ENCODE results near the gene TRIM27.
"Not testable (repeated sequence)": the region's sequence is repeated elsewhere in the genome, so short reads cannot be mapped to it uniquely, and the experiment has no call there.

Gene TRIM27

GRCh38 chr6:28947831-28948270, 24.1 kb upstream of the TRIM27 start:
- Mint-ChIP-seq H3K4me3 (no peak overlapping the region), H3K9me3 (no peaks in the 10 kb centered on the region), H3K27me3 (no peaks in the 10 kb centered on the region), H3K27ac (no peak overlapping the region), H3K4me1 (ENCODE audit: low read depth) (peaks cover 25% of the 10 kb centered on the region), H3K36me3 (ENCODE audit: low read depth) (no peaks in the 10 kb centered on the region)
- no peak for DNase-seq

- Mint-ChIP-seq H3K4me3 (no peak overlapping the region), H3K9me3 (no peaks in the 10 kb centered on the region), H3K36me3 (ENCODE audit: low read depth) (no peaks in the 10 kb centered on the region), H3K4me1 (ENCODE audit: low read depth) (peaks cover 28% of the 10 kb centered on the region), H3K27ac (no peak overlapping the region), H3K27me3 (no peaks in the 10 kb centered on the region)
- DNase-seq: no peak
Measured at GRCh38 chr6:28947067-28947765, 23.4 kb upstream of the TRIM27 start.

GRCh38 chr6:28945349-28945748, 21.6 kb upstream of the TRIM27 start:
- H3K4me3 Mint-ChIP-seq: no peak overlapping the region
- no peak overlapping the region for H3K27ac Mint-ChIP-seq
- H3K27me3 Mint-ChIP-seq: no peaks in the 10 kb centered on the region
- DNase-seq: no peak
- peaks cover 42% of the 10 kb centered on the region for H3K4me1 Mint-ChIP-seq (ENCODE audit: low read depth)
- H3K36me3 Mint-ChIP-seq (ENCODE audit: low read depth): peaks cover 6% of the 10 kb centered on the region
- no peaks in the 10 kb centered on the region for H3K9me3 Mint-ChIP-seq

GRCh38 chr6:28944412-28944865, 20.7 kb upstream of the TRIM27 start:
- peak overlapping the region; percentile 75 for H3K4me3 Mint-ChIP-seq
- peaks cover 6% of the 10 kb centered on the region for H3K36me3 Mint-ChIP-seq (ENCODE audit: low read depth)
- peaks cover 49% of the 10 kb centered on the region for H3K4me1 Mint-ChIP-seq (ENCODE audit: low read depth)
- H3K27ac Mint-ChIP-seq: peak overlapping the region; percentile 94
- H3K27me3 Mint-ChIP-seq: no peaks in the 10 kb centered on the region
- DNase-seq: peak; percentile 82
- no peaks in the 10 kb centered on the region for H3K9me3 Mint-ChIP-seq

GRCh38 chr6:28943557-28944411, 20.0 kb upstream of the TRIM27 start:
- H3K36me3 Mint-ChIP-seq (ENCODE audit: low read depth): peaks cover 6% of the 10 kb centered on the region
- peak; percentile 88 for DNase-seq
- no peaks in the 10 kb centered on the region for H3K27me3 Mint-ChIP-seq
- H3K4me3 Mint-ChIP-seq: peak overlapping the region; percentile 75
- H3K27ac Mint-ChIP-seq: peak overlapping the region; percentile 94
- no peaks in the 10 kb centered on the region for H3K9me3 Mint-ChIP-seq
- peaks cover 52% of the 10 kb centered on the region for H3K4me1 Mint-ChIP-seq (ENCODE audit: low read depth)

GRCh38 chr6:28943223-28943556, 19.4 kb upstream of the TRIM27 start:
- H3K27me3 Mint-ChIP-seq: no peaks in the 10 kb centered on the region
- peaks cover 6% of the 10 kb centered on the region for H3K36me3 Mint-ChIP-seq (ENCODE audit: low read depth)
- DNase-seq: no peak
- no peaks in the 10 kb centered on the region for H3K9me3 Mint-ChIP-seq
- H3K4me1 Mint-ChIP-seq (ENCODE audit: low read depth): peaks cover 52% of the 10 kb centered on the region
- peak overlapping the region; percentile 75 for H3K4me3 Mint-ChIP-seq
- H3K27ac Mint-ChIP-seq: peak overlapping the region; percentile 94

- Mint-ChIP-seq H3K27me3 (no peaks in the 10 kb centered on the region), H3K36me3 (ENCODE audit: low read depth) (peaks cover 6% of the 10 kb centered on the region), H3K4me3 (peak overlapping the region; percentile 87), H3K27ac (peak overlapping the region; percentile 96), H3K4me1 (ENCODE audit: low read depth) (peaks cover 54% of the 10 kb centered on the region), H3K9me3 (no peaks in the 10 kb centered on the region)
- DNase-seq: no peak
Measured at GRCh38 chr6:28941684-28942448, 18.1 kb upstream of the TRIM27 start.

- H3K27me3 Mint-ChIP-seq: no peaks in the 10 kb centered on the region
- H3K4me3 Mint-ChIP-seq: peak overlapping the region; percentile 87
- no peaks in the 10 kb centered on the region for H3K9me3 Mint-ChIP-seq
- H3K4me1 Mint-ChIP-seq (ENCODE audit: low read depth): peaks cover 55% of the 10 kb centered on the region
- peak overlapping the region; percentile 96 for H3K27ac Mint-ChIP-seq
- DNase-seq: peak; percentile 82
- peaks cover 6% of the 10 kb centered on the region for H3K36me3 Mint-ChIP-seq (ENCODE audit: low read depth)
Measured at GRCh38 chr6:28940858-28941683, 17.3 kb upstream of the TRIM27 start.

GRCh38 chr6:28940294-28940857, 16.6 kb upstream of the TRIM27 start:
- Mint-ChIP-seq H3K27ac (peak overlapping the region; percentile 96), H3K36me3 (ENCODE audit: low read depth) (peaks cover 6% of the 10 kb centered on the region), H3K27me3 (no peaks in the 10 kb centered on the region), H3K4me1 (ENCODE audit: low read depth) (peaks cover 55% of the 10 kb centered on the region), H3K4me3 (peak overlapping the region; percentile 87), H3K9me3 (no peaks in the 10 kb centered on the region)
- peak; percentile 77 for DNase-seq

- Mint-ChIP-seq H3K4me1 (ENCODE audit: low read depth) (peaks cover 4% of the 10 kb centered on the region), H3K27ac (no peak overlapping the region), H3K9me3 (no peaks in the 10 kb centered on the region), H3K4me3 (no peak overlapping the region), H3K27me3 (peaks cover 8% of the 10 kb centered on the region), H3K36me3 (ENCODE audit: low read depth) (no peaks in the 10 kb centered on the region)
- no peak for DNase-seq
Measured at GRCh38 chr6:28933069-28933468, 9.3 kb upstream of the TRIM27 start.

GRCh38 chr6:28929887-28930620, 6.3 kb upstream of the TRIM27 start:
- Mint-ChIP-seq H3K9me3 (no peaks in the 10 kb centered on the region), H3K4me1 (ENCODE audit: low read depth) (no peaks in the 10 kb centered on the region), H3K36me3 (ENCODE audit: low read depth) (no peaks in the 10 kb centered on the region), H3K4me3 (no peak overlapping the region), H3K27ac (no peak overlapping the region), H3K27me3 (peaks cover 8% of the 10 kb centered on the region)
- DNase-seq: no peak

- H3K27ac Mint-ChIP-seq; H3K36me3 Mint-ChIP-seq (ENCODE audit: low read depth); H3K4me1 Mint-ChIP-seq (ENCODE audit: low read depth); H3K4me3 Mint-ChIP-seq; H3K27me3 Mint-ChIP-seq; DNase-seq; H3K9me3 Mint-ChIP-seq: not testable (repeated sequence)
Measured at GRCh38 chr6:28929339-28929738, 5.6 kb upstream of the TRIM27 start.

- Mint-ChIP-seq H3K27me3 (peaks cover 8% of the 10 kb centered on the region), H3K9me3 (no peaks in the 10 kb centered on the region), H3K4me1 (ENCODE audit: low read depth) (peaks cover 6% of the 10 kb centered on the region), H3K4me3 (no peak overlapping the region), H3K36me3 (ENCODE audit: low read depth) (peaks cover 7% of the 10 kb centered on the region), H3K27ac (no peak overlapping the region)
- no peak for DNase-seq
Measured at GRCh38 chr6:28927846-28928245, 4.1 kb upstream of the TRIM27 start.

Data from activated T-cell treated with anti-CD3 and anti-CD28 coated beads, Interleukin-2, amount 50 U/mL, for 24 hours (primary cell).